Activated T-cell treated with anti-CD3 and anti-CD28 coated beads for 4 hours (primary cell): Measurements from ENCODE around the gene ABCC3.
"Not testable (repeated sequence)": the region's sequence is repeated elsewhere in the genome, so short reads cannot be mapped to it uniquely, and the experiment has no call there.

Experiments
- DNase-seq: peaks from one replicate; pipeline ENCODE4 v3.0.0-alpha.2; 2020

The ABCC3 gene

GRCh38 chr17:50687200-50688066 is 52.8 kb downstream of the ABCC3 start:
- no peak for DNase-seq

- no peak for DNase-seq
These were observed 53.6 kb downstream of the ABCC3 start for GRCh38 chr17:50688245-50688644.

- no peak for DNase-seq
These were observed 54.6 kb downstream of the ABCC3 start for GRCh38 chr17:50689251-50689650.

DNA sequence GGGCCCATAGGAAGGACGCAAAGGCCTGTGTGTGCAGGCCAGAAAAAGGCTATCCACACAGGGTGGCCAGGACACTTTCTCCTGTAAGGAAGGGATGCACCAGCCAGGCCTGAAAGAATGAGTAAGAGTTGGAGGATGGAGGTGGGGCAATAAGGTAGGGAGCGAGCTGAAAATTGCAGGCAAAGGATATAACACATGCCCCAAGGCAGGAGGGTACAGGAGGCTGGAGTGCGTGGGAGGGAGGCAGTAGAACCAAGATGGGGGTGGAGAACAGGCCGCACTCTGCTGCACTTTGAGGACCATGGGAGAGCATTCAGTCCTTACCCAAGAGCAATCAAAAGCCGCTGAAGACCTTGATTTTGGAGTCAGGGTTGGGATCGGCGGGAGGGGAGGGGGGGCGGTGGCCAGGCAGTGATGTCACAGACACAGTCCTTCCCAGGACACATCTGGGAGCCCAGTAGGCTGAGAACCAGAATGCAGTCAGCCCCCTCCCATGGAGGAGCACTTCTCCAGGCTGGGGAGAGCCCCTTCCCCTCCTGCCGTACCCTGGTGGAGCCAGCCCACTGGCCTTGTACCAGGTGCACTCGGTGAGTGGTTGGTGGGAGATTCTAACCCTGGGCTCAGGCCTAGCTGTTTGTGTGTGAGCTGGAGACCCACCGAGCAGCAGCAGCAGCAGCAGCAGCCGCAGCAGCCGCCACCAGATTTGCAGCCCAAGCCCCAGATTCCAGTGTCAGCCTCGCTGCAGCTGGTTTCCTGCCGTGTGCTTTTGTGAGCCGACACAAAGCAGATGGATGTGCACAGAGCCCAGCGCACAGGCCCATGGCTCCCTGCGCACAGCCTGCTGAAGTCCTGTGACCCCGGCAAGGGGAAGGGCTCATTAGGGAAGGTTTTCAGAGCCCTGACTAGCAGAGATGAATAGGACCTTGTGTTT is 55.5 kb downstream of the ABCC3 start:
- no peak for DNase-seq

DNA sequence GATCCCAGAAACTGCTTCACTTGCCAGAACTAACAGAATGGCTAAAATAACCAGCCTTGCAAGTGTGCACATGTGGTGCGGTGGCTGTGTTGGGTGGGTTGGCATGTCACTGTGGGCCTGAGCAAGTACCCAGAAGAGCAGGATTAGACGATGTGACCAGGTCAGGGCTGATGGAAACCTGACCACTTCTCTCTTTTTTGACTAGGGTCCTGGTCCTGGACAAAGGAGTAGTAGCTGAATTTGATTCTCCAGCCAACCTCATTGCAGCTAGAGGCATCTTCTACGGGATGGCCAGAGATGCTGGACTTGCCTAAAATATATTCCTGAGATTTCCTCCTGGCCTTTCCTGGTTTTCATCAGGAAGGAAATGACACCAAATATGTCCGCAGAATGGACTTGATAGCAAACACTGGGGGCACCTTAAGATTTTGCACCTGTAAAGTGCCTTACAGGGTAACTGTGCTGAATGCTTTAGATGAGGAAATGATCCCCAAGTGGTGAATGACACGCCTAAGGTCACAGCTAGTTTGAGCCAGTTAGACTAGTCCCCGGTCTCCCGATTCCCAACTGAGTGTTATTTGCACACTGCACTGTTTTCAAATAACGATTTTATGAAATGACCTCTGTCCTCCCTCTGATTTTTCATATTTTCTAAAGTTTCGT is 56.3 kb downstream of the ABCC3 start:
- no peak for DNase-seq

- DNase-seq = no peak
These were observed 57.1 kb downstream of the ABCC3 start for GRCh38 chr17:50691550-50692447.

- DNase-seq = no peak
These were observed 57.9 kb downstream of the ABCC3 start for GRCh38 chr17:50692448-50693035.

GRCh38 chr17:50693036-50693682 is 58.5 kb downstream of the ABCC3 start:
- no peak for DNase-seq

DNA sequence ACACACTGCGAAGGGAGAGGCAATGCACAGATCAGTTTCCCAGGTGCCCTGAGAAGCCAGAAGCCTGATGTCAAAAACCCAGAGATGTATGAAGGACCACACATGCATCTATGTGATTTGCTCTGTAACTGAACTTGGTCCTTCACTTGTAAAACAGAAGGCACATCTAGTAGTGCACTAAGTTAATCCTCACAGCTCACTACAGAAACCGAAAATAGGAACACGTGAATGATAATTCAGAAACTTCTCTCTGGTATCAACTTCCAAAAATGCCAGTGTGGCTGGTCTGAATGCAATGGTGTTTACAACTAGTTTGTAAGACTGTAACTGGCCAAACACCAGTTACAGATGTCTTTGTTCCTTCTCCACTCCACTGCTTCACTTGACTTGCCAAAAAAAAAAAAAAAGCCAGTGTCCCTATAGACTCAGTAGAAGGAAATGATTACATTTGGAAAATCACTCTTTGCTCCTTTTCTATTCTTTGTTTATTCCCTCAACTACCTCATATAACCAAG is 61.7 kb downstream of the ABCC3 start:
- no peak for DNase-seq

GRCh38 chr17:50697062-50697461 is 62.4 kb downstream of the ABCC3 start:
- DNase-seq = no peak

DNA sequence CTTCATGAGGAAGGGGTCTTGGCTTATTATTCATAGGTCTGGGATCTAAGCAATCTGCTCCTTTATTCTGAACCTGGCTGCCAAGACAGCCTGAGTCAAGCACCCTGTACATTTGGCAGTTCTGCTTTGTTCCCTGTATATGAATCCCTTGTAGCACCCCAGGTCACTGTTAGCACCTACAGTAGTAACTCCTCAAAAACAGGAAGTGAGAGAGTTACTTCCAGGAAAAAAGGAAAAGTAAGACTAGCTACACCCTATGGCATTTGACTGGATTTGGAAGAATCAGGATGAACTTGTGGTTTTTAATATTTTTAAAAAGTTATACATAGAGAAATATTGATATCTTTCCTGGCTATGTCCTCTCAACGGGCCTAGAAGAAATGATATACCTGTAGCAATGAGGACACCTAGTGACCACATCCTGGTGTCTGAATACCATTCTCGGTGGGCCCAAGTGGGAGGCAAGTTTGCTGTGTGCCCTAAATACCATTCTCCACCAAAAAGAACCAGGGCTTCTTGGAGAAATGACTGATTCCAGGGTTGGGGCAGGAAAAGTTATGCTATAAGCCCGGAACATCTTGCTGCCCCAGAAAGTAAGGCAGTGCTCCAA is 63.1 kb downstream of the ABCC3 start:
- no peak for DNase-seq

DNA sequence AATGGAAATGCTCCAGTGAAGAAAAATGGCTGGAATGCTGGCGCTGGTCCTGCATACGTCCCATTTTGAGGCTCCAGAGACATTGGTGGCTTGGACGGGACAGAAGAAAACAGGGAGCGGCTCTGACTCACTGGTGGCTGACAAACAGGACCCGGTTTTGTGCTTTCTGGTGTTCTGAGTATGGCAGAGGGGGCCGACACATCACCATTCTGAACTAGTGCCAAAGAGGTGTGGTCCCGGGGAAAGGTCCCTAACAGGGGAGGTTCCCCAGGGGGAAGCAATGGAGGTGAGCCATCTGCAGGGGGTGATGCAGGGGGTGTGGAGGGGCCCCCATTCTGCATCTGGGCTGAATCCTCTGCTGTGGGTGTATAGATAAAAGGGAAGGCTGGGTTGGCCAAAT is 64.7 kb downstream of the ABCC3 start:
- DNase-seq = no peak

GRCh38 chr17:50703162-50703561 is 68.5 kb downstream of the ABCC3 start:
- DNase-seq = no peak

- DNase-seq = peak; percentile 92
These were observed 72.8 kb downstream of the ABCC3 start, which contains the start of gene ANKRD40 for GRCh38 chr17:50707289-50708049. Gene ANKRD40 (minus strand): TSS chr17:50707914. CDS start chr17:50707654, 260 bp downstream.

- no peak for DNase-seq
These were observed 73.6 kb downstream of the ABCC3 start for GRCh38 chr17:50708050-50709000.

GRCh38 chr17:50709053-50709452 is 74.4 kb downstream of the ABCC3 start:
- DNase-seq = not testable (repeated sequence)

DNA sequence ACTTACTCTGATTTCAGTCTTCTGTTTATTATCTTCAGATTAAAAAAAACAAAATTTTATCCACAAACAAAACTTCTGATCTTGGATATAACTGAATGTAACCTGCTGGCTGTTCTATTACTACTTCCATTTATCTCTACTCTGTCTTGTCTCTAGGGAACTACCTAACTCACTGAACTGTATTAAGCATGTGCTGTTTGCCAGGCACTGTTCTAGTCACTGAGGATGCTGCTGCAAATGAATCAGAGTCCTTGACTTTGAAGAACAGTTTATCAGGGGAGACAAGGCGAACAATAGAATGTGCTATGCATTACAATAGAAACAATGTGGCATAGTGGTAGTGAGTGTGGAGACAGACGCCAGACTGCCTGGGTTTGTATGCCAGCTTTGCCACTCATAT is 75.3 kb downstream of the ABCC3 start:
- DNase-seq = no peak

DNA sequence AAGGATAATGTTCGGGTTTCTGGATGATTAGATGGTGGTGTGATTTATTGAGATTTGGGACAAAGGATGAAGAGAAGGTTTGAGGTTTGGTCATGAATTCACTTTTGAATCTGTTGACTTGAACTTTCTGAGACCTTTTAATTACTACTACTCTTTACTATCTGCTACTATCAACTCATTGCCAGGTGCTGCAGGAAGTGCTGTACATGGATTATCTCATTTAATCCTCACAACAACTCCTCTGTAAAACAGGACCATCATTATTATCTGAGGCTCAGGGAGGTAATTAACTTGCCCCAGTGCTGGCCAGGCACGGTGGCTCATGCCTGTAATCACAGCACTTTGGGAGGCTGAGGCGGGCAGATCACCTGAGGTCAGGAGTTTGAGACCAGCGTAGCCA is 76.0 kb downstream of the ABCC3 start:
- DNase-seq = no peak
